ENCODE data around the gene FSTL5. TPM values are rescaled to one million over a fixed set of nuclear protein-coding genes. Genes with fewer than 3 reads are reported as not detected.
"Not testable (repeated sequence)": the region's sequence is repeated elsewhere in the genome, so short reads cannot be mapped to it uniquely, and the experiment has no call there.

FSTL5 gene
- not detected for total RNA-seq

- peak within 1 kb of the TSS; percentile 28 for H3K4me3 Mint-ChIP-seq
- no peaks in the 10 kb centered on the region for H3K4me1 Mint-ChIP-seq
- H3K27ac Mint-ChIP-seq: no peak within 1 kb of the TSS
- no peaks in the 10 kb centered on the region for H3K36me3 Mint-ChIP-seq (ENCODE audit: low read depth)
- H3K9me3 Mint-ChIP-seq: no peaks in the 10 kb centered on the region
- H3K27me3 Mint-ChIP-seq: no peaks in the 10 kb centered on the region
- peak; percentile 46 for ATAC-seq (replicated peaks)
Measured at GRCh38 chr4:162163892-162164759, at the start of gene FSTL5. TSS of gene FSTL5 (minus strand) at chr4:162164000. CDS start at chr4:162111396, 52,604 bp downstream.

- no peak overlapping the region for H3K27ac Mint-ChIP-seq
- no peak for ATAC-seq (replicated peaks)
- no peaks in the 10 kb centered on the region for H3K36me3 Mint-ChIP-seq (ENCODE audit: low read depth)
- H3K4me1 Mint-ChIP-seq: no peaks in the 10 kb centered on the region
- peaks cover 11% of the 10 kb centered on the region for H3K9me3 Mint-ChIP-seq
- H3K4me3 Mint-ChIP-seq: no peak overlapping the region
- no peaks in the 10 kb centered on the region for H3K27me3 Mint-ChIP-seq
Measured at GRCh38 chr4:162209706-162210105, 45.9 kb upstream of the FSTL5 start.

GRCh38 chr4:162203478-162203877 is 39.7 kb upstream of the FSTL5 start:
- not testable (repeated sequence) for H3K27ac Mint-ChIP-seq; H3K4me3 Mint-ChIP-seq; H3K36me3 Mint-ChIP-seq (ENCODE audit: low read depth); ATAC-seq (replicated peaks); H3K27me3 Mint-ChIP-seq; H3K4me1 Mint-ChIP-seq
- H3K9me3 Mint-ChIP-seq: peaks cover 13% of the 10 kb centered on the region

GRCh38 chr4:162201673-162202072 is 37.9 kb upstream of the FSTL5 start:
- H3K27me3 Mint-ChIP-seq: no peaks in the 10 kb centered on the region
- no peak for ATAC-seq (replicated peaks)
- no peak overlapping the region for H3K27ac Mint-ChIP-seq
- no peaks in the 10 kb centered on the region for H3K4me1 Mint-ChIP-seq
- H3K9me3 Mint-ChIP-seq: peaks cover 9% of the 10 kb centered on the region
- no peak overlapping the region for H3K4me3 Mint-ChIP-seq
- H3K36me3 Mint-ChIP-seq (ENCODE audit: low read depth): no peaks in the 10 kb centered on the region

GRCh38 chr4:162170509-162170908 is 6.7 kb upstream of the FSTL5 start:
- peaks cover 3% of the 10 kb centered on the region for H3K9me3 Mint-ChIP-seq
- no peak overlapping the region for H3K4me3 Mint-ChIP-seq
- no peak overlapping the region for H3K27ac Mint-ChIP-seq
- no peaks in the 10 kb centered on the region for H3K27me3 Mint-ChIP-seq
- ATAC-seq (replicated peaks): no peak
- no peaks in the 10 kb centered on the region for H3K4me1 Mint-ChIP-seq
- H3K36me3 Mint-ChIP-seq (ENCODE audit: low read depth): no peaks in the 10 kb centered on the region

GRCh38 chr4:162164906-162165510 is 1.2 kb upstream of the FSTL5 start:
- Mint-ChIP-seq H3K4me1 (no peaks in the 10 kb centered on the region), H3K9me3 (no peaks in the 10 kb centered on the region), H3K4me3 (no peak overlapping the region), H3K27me3 (no peaks in the 10 kb centered on the region), H3K36me3 (ENCODE audit: low read depth) (no peaks in the 10 kb centered on the region), H3K27ac (no peak overlapping the region)
- ATAC-seq (replicated peaks): no peak

GRCh38 chr4:162162672-162163071 is 1.1 kb downstream of the FSTL5 start:
- ATAC-seq (replicated peaks): no peak
- H3K4me1 Mint-ChIP-seq: no peaks in the 10 kb centered on the region
- H3K27me3 Mint-ChIP-seq: no peaks in the 10 kb centered on the region

GRCh38 chr4:162157241-162157640 is 6.6 kb downstream of the FSTL5 start:
- Mint-ChIP-seq H3K4me1 (no peaks in the 10 kb centered on the region), H3K27me3 (no peaks in the 10 kb centered on the region), H3K36me3 (ENCODE audit: low read depth) (no peaks in the 10 kb centered on the region), H3K27ac (no peak overlapping the region), H3K4me3 (no peak overlapping the region), H3K9me3 (no peaks in the 10 kb centered on the region)
- ATAC-seq (replicated peaks): no peak

More at GRCh38 chr4:162162672-162163071, 1.1 kb downstream of the FSTL5 start:
- no peak overlapping the region for H3K27ac Mint-ChIP-seq
- H3K36me3 Mint-ChIP-seq (ENCODE audit: low read depth): no peaks in the 10 kb centered on the region
- no peak overlapping the region for H3K4me3 Mint-ChIP-seq
- H3K9me3 Mint-ChIP-seq: no peaks in the 10 kb centered on the region

- Mint-ChIP-seq H3K4me1 (no peaks in the 10 kb centered on the region), H3K36me3 (ENCODE audit: low read depth) (no peaks in the 10 kb centered on the region), H3K27me3 (no peaks in the 10 kb centered on the region), H3K4me3 (no peak overlapping the region), H3K9me3 (no peaks in the 10 kb centered on the region), H3K27ac (no peak overlapping the region)
- no peak for ATAC-seq (replicated peaks)
Measured at GRCh38 chr4:162154862-162155540, 8.8 kb downstream of the FSTL5 start.

- H3K9me3 Mint-ChIP-seq: no peaks in the 10 kb centered on the region
- H3K27me3 Mint-ChIP-seq: no peaks in the 10 kb centered on the region
- ATAC-seq (replicated peaks): no peak
- H3K4me1 Mint-ChIP-seq: no peaks in the 10 kb centered on the region
- H3K27ac Mint-ChIP-seq: no peak overlapping the region
- H3K4me3 Mint-ChIP-seq: no peak overlapping the region
- no peaks in the 10 kb centered on the region for H3K36me3 Mint-ChIP-seq (ENCODE audit: low read depth)
Measured at GRCh38 chr4:162151850-162152249, 11.9 kb downstream of the FSTL5 start.

GRCh38 chr4:162151386-162151785 is 12.4 kb downstream of the FSTL5 start:
- H3K27ac Mint-ChIP-seq: no peak overlapping the region
- H3K9me3 Mint-ChIP-seq: no peaks in the 10 kb centered on the region
- no peak overlapping the region for H3K4me3 Mint-ChIP-seq
- H3K27me3 Mint-ChIP-seq: no peaks in the 10 kb centered on the region
- no peak for ATAC-seq (replicated peaks)
- no peaks in the 10 kb centered on the region for H3K36me3 Mint-ChIP-seq (ENCODE audit: low read depth)
- no peaks in the 10 kb centered on the region for H3K4me1 Mint-ChIP-seq

- no peaks in the 10 kb centered on the region for H3K27me3 Mint-ChIP-seq
- H3K4me3 Mint-ChIP-seq: no peak overlapping the region
- no peaks in the 10 kb centered on the region for H3K36me3 Mint-ChIP-seq (ENCODE audit: low read depth)
- no peaks in the 10 kb centered on the region for H3K9me3 Mint-ChIP-seq
- ATAC-seq (replicated peaks): no peak
- H3K4me1 Mint-ChIP-seq: no peaks in the 10 kb centered on the region
- H3K27ac Mint-ChIP-seq: no peak overlapping the region
Measured at GRCh38 chr4:162149644-162150043, 14.2 kb downstream of the FSTL5 start.

GRCh38 chr4:162140051-162140683 is 23.6 kb downstream of the FSTL5 start:
- H3K36me3 Mint-ChIP-seq (ENCODE audit: low read depth): no peaks in the 10 kb centered on the region
- H3K27me3 Mint-ChIP-seq: no peaks in the 10 kb centered on the region
- H3K4me1 Mint-ChIP-seq: no peaks in the 10 kb centered on the region
- H3K4me3 Mint-ChIP-seq: no peak overlapping the region
- no peak for ATAC-seq (replicated peaks)
- peaks cover 21% of the 10 kb centered on the region for H3K9me3 Mint-ChIP-seq
- no peak overlapping the region for H3K27ac Mint-ChIP-seq

GRCh38 chr4:162139412-162139811 is 24.4 kb downstream of the FSTL5 start:
- ATAC-seq (replicated peaks): no peak

More at GRCh38 chr4:162139412-162139811, 24.4 kb downstream of the FSTL5 start:
- H3K27me3 Mint-ChIP-seq: no peaks in the 10 kb centered on the region
- H3K36me3 Mint-ChIP-seq (ENCODE audit: low read depth): no peaks in the 10 kb centered on the region
- H3K4me1 Mint-ChIP-seq: no peaks in the 10 kb centered on the region
- H3K27ac Mint-ChIP-seq: no peak overlapping the region
- peaks cover 21% of the 10 kb centered on the region for H3K9me3 Mint-ChIP-seq
- H3K4me3 Mint-ChIP-seq: no peak overlapping the region

Measured in activated T-helper 17 cell treated with anti-CD3 and anti-CD28 coated beads, Interleukin-2, amount 50 U/mL, for 72 hours (primary cell).